ENCODE data around the gene CD200. TPM values are rescaled to one million over a fixed set of nuclear protein-coding genes. Genes with fewer than 3 reads are reported as not detected.

Gene CD200
- total RNA-seq, 1 donor from 2014 or later: 3.9 TPM

- Histone ChIP-seq H3K36me3 (no peaks in the 10 kb centered on the region), H3K27me3 (no peaks in the 10 kb centered on the region), H3K27ac (no peak overlapping the region), H3K9me3 (no peaks in the 10 kb centered on the region), H3K4me3 (no peak overlapping the region), H3K4me1 (peaks cover 5% of the 10 kb centered on the region)
- TF ChIP-seq POLR2A (IDR thresholded peaks at IDR 0.05) (no peak), POLR2AphosphoS5 (IDR thresholded peaks at IDR 0.05; ENCODE audit: insufficient read depth in 1 of 2, low read depth in 1 of 2) (no peak), CTCF (IDR thresholded peaks at IDR 0.05) (no peak)
- no peak for DNase-seq (ENCODE audit: extremely low spot score in 2 of 2)
- intact Hi-C loops (cut with DNase I): loop anchor here (10.0 kb wide), 1 partner anchor 186 kb away; no protein-coding TSS in a partner anchor
Observed at GRCh38 chr3:112338727-112339056, 5.7 kb downstream of the CD200 start.

- intact Hi-C loops (cut with DNase I): loop anchor here (10.0 kb wide), 1 partner anchor 186 kb away; no protein-coding TSS in a partner anchor
- no peaks in the 10 kb centered on the region for H3K9me3 ChIP-seq
- H3K4me1 ChIP-seq: peaks cover under 1% of the 10 kb centered on the region
- no peak for DNase-seq (ENCODE audit: extremely low spot score in 2 of 2)
- no peak overlapping the region for H3K27ac ChIP-seq
- H3K4me3 ChIP-seq: no peak overlapping the region
- H3K27me3 ChIP-seq: no peaks in the 10 kb centered on the region
- TF ChIP-seq POLR2AphosphoS5 (IDR thresholded peaks at IDR 0.05; ENCODE audit: insufficient read depth in 1 of 2, low read depth in 1 of 2) (no peak), POLR2A (IDR thresholded peaks at IDR 0.05) (no peak), CTCF (IDR thresholded peaks at IDR 0.05) (no peak)
- H3K36me3 ChIP-seq: no peaks in the 10 kb centered on the region
Observed at GRCh38 chr3:112339134-112339533, 6.2 kb downstream of the CD200 start.

GRCh38 chr3:112339609-112340008, 6.7 kb downstream of the CD200 start:
- H3K4me1 ChIP-seq: no peaks in the 10 kb centered on the region
- intact Hi-C loops (cut with DNase I): loop anchor here (10.0 kb wide), 1 partner anchor 185 kb away; no protein-coding TSS in a partner anchor
- no peaks in the 10 kb centered on the region for H3K9me3 ChIP-seq
- no peak overlapping the region for H3K4me3 ChIP-seq
- no peaks in the 10 kb centered on the region for H3K36me3 ChIP-seq
- TF ChIP-seq POLR2A (IDR thresholded peaks at IDR 0.05) (no peak), CTCF (IDR thresholded peaks at IDR 0.05) (no peak), POLR2AphosphoS5 (IDR thresholded peaks at IDR 0.05; ENCODE audit: insufficient read depth in 1 of 2, low read depth in 1 of 2) (no peak)
- H3K27me3 ChIP-seq: no peaks in the 10 kb centered on the region
- no peak for DNase-seq (ENCODE audit: extremely low spot score in 2 of 2)
- no peak overlapping the region for H3K27ac ChIP-seq

GRCh38 chr3:112341386-112341785, 8.4 kb downstream of the CD200 start:
- Histone ChIP-seq H3K27ac (no peak overlapping the region), H3K4me3 (no peak overlapping the region), H3K36me3 (no peaks in the 10 kb centered on the region), H3K9me3 (no peaks in the 10 kb centered on the region), H3K4me1 (no peaks in the 10 kb centered on the region), H3K27me3 (no peaks in the 10 kb centered on the region)
- intact Hi-C loops (cut with DNase I): no loop called here
- DNase-seq (ENCODE audit: extremely low spot score in 2 of 2): no peak
- TF ChIP-seq CTCF (IDR thresholded peaks at IDR 0.05) (no peak), POLR2AphosphoS5 (IDR thresholded peaks at IDR 0.05; ENCODE audit: insufficient read depth in 1 of 2, low read depth in 1 of 2) (no peak), POLR2A (IDR thresholded peaks at IDR 0.05) (no peak)

GRCh38 chr3:112345681-112346080, 12.7 kb downstream of the CD200 start:
- no peaks in the 10 kb centered on the region for H3K4me1 ChIP-seq
- TF ChIP-seq POLR2AphosphoS5 (IDR thresholded peaks at IDR 0.05; ENCODE audit: insufficient read depth in 1 of 2, low read depth in 1 of 2) (no peak), POLR2A (IDR thresholded peaks at IDR 0.05) (no peak)

More at GRCh38 chr3:112345681-112346080, 12.7 kb downstream of the CD200 start:
- intact Hi-C loops (cut with DNase I): no loop called here
- no peaks in the 10 kb centered on the region for H3K9me3 ChIP-seq
- H3K4me3 ChIP-seq: no peak overlapping the region
- no peaks in the 10 kb centered on the region for H3K36me3 ChIP-seq
- H3K27ac ChIP-seq: no peak overlapping the region
- no peak for DNase-seq (ENCODE audit: extremely low spot score in 2 of 2)
- no peaks in the 10 kb centered on the region for H3K27me3 ChIP-seq

All from vagina (tissue), 2 donors.